DMS53 treated with DMSO at 0.1 percent for 48 hours (cell line): ENCODE measurements around the gene WNT7B.

Source experiments
- DNase-seq: peaks from one replicate; lab custom pipeline; 2025; ENCODE audit not compliant: unreplicated experiment; lab: John Stamatoyannopoulos, UW

The WNT7B gene

DNA sequence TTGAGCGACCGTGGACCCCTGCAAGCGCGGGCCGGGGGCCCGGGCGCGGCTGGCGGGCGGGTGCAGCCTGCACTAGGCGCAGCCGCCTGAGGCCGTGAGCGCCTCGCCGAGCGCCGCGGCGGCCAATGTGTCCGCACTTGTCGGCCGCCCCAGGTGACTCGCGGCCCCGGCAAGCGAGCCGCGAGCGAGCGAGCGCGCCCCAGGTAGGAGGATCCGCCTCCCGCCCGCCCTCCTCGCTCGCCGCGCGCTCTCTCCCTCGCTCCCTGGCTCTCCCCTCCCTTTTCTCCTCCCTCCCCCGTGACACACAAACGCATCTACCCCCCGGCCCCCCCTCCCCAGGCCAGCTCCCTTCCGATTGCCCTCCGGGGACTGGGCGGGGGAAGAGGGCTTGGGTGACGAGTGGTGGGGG lies at the start of gene WNT7B:
TSS of gene WNT7B (minus strand) at position 160 of the 409 bp plus-strand sequence. CDS start 408 bp downstream, outside the sequence.
- DNase-seq, result peak; percentile 23

DNA sequence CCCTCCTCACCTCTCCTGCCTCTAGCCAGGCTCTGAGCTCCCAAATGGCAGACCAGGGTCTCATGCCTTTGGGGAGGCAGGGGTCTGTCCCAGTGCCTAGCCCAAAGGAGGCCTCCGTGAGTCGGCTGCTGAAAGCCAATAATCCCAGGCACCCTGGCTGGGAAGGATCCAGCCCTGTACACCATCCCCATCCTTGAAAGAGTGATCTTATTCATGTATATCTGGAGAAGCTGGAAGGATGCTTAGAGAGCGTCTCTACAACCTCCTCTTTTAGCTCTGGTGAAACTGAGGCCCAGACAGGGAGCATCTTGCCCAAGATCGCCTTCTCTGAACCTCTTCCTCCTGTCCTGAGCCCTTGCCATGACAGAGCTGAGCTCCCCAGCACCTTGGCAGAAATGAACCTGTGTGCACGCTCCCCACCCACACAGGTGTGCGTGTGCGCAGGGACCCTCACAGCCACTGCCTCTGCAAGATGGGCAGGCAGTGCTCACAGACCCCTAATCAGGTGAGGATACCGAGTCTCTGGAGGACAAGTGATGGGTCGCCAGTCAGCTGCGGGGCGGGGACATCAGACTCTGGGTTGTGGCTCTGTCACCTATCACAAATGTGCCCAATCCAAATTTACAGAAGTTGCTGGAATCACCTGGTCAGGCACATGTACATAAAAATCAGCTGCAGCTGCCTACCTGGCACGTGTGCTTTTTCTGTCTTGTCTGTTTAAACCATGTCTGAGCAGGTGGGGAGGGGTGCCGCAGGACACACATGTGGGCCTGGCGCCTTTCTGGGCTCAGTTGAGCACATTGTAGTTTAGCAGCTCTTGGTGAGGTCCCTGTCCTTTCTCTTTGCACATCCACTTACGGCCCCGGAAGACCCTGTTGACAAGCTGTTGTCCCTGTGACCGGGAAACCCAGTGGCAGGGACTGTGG lies 49.3 kb upstream of the WNT7B start:
- no peak for DNase-seq

DNA sequence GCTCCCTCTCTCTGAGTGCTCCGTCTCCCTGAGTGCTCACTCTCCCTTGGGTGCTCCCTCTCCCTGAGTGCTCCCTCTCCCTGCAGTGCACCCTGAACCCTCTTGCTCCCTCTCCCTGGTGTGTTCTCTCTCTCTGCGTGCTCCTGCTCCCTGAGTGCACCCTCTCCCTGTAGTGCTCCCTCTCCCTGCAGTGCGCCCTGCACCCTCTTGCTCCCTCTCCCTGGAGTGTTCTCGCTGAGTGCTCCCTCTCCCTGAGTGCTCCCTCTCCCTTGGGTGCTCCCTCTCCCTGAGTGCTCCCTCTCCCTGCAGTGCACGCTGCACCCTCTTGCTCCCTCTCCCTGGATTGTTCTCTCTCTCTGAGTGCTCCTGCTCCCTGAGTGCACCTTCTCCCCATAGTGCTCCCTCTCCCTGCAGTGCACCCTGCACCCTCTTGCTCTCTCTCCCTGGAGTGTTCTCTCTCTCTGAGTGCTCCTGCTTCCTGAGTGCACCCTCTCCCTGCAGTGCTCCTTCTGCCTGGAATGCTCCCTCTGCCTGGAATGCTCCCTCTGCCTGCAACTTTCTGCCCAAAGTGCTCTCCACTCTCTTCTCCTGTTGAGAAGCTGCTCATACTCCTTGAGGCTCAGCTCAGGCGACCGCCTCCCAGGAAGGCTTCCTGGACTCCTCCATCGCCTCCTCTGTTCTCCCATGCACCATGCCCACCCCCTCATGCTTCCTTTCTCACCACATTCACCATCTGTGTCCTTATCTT lies 48.4 kb upstream of the WNT7B start:
- no peak for DNase-seq

DNA sequence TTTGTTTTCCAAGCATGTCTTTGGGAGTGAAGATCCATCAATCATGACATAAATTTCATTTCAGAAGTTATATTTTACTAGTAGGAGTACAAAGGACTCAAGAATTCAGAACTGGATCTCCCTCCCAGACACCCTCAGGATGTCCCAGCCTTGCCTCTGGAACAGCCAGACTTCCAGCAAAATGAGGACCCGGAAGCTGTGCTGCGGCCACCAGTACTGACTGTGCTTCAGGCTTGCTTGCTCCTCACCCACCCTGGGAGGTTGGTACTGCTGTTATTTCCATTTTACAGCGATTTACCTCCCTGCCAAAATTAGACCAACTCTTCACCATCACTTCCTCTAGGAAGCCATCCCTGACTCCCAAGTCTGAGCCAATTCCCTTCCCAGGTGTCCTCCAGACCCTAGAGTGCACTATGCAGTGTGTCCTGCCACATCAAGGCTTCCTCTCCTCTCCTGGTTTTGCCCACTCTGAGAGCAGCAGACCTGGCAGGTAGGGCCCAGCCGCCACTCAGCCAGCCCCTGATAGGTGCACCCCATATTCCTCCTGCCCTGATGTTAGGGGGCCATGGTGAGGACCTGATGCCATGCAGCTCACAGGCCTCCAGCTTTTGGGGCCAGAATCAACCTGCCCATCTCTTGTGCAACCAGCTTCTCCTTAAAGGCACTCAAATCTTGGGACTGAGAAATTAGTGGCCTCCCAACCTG lies 47.3 kb upstream of the WNT7B start:
- DNase-seq, result no peak

DNA sequence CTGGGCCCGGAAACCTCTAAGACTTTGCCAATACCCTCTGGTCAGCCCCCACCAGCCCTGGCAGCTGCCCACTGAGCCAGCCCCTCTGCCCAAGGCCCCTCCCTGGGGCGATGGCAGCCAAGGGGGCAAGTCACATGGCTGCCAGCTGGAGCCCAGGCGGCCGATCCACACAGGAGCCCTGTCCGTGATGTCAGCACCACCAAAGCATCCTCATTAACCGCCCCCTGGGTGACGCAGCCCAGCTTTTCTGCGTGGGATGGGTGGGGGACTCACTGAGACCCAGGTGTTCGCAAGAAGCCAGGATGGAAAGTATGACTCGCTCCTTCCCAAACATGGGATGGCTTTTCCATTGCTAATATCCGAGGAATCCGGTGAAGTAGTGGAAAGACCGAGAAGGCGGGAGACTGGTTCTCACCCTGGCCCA lies 46.6 kb upstream of the WNT7B start:
- DNase-seq, result no peak

DNA sequence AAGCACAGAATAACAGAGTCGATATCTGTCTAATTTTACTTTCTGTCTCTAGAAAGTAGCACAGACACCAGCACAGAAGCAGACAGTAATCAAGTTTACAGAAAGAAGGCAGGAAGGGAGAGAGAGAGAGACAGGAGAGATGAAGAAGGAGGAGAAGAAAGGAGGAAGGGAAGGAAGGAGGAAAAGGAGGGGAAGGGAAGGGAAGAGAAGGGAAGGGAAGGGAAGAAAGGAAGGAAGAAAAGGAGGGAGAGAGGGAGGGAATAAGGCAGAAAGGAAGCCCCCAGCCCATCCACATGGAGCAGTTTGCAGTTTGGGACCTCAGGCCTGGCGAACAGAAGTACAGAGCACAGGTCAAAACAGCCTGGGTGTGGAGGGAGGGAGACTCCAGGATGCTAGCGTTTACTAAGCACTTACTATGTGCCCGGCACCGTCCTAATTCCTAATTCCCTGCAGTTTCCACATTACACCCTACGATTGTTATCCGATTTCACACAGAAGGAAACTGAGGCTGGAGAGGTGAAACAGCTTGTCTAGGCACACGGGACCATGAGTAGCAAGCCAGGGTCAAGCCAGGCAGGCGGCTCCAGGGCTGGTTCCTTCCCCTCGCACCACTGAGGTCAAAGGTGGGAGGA lies 46.0 kb upstream of the WNT7B start:
- DNase-seq, result no peak

DNA sequence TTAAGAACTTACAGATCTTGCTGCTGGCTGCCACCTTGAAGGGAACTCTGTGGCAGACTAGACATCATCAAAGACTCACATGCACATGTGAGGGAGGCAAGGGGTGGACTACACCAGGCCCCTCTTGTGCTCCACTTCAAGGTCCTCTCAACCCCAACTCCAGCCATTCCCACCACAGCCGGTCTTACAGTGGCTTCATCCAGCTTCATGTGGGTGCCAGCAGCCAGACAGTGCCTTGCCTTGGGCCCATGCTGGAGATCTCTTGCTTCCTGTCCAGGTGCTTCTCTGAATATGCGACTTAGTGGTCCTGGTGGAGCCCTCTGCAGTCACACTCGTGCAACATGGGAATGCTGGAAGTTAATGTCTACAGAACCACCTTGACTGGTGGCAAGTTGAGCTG lies 44.6 kb upstream of the WNT7B start:
- DNase-seq, result no peak

DNA sequence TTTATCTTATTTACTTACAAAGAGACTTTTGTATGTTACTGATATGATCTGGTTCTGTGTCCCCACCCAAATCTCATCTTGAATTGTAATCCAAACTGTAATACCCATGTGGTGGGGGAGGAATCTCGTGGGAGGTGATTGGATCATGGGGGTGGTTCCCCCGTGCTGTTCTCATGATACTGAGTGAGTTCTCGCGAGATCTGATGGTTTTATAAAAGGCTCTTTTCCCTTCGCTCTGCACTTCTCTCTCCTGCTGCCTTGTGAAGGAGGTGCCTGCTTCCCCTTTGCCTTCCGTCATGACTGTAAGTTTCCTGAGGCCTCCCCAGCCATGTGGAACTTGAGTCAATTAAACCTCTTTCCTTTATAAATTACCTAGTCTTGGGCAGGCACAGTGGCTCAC lies 42.4 kb upstream of the WNT7B start:
- no peak for DNase-seq

DNA sequence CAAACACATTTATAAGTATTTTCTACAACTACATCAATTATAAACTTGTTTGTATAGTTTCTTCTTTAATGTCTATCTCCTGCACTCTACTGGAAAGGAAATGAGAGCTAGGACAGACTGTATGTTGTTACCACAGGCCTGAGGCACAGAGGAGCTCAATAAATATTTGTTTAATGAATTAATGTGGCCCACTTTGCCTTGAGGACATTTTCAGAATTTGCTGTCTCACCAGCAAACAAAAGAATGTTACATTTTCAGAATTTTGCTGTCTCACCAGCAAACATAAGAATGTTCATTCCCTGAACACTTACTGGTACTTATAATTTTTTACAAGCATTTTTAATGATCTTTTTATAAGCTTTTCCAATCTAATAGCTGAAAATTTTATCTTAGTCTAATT lies 41.9 kb upstream of the WNT7B start:
- no peak for DNase-seq

DNA sequence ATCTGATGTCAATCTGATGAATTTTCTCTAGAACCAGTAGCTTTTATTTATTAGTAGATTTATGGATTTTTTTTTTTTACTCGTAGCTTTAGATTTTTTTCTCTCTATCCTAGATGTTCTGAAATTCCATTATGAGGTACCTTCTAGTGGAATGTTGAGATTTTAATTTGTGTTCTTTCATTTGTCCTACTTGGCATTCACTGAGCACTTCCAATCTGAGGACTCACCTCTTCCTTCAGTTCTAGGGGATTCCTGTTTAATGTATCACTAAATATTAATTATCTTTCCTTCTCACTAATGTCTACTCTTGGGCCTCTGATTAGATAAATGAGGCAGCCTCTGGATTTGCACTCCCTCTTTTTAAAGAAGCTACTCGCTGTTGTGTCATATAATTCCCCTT lies 40.2 kb upstream of the WNT7B start:
- DNase-seq, result no peak

DNA sequence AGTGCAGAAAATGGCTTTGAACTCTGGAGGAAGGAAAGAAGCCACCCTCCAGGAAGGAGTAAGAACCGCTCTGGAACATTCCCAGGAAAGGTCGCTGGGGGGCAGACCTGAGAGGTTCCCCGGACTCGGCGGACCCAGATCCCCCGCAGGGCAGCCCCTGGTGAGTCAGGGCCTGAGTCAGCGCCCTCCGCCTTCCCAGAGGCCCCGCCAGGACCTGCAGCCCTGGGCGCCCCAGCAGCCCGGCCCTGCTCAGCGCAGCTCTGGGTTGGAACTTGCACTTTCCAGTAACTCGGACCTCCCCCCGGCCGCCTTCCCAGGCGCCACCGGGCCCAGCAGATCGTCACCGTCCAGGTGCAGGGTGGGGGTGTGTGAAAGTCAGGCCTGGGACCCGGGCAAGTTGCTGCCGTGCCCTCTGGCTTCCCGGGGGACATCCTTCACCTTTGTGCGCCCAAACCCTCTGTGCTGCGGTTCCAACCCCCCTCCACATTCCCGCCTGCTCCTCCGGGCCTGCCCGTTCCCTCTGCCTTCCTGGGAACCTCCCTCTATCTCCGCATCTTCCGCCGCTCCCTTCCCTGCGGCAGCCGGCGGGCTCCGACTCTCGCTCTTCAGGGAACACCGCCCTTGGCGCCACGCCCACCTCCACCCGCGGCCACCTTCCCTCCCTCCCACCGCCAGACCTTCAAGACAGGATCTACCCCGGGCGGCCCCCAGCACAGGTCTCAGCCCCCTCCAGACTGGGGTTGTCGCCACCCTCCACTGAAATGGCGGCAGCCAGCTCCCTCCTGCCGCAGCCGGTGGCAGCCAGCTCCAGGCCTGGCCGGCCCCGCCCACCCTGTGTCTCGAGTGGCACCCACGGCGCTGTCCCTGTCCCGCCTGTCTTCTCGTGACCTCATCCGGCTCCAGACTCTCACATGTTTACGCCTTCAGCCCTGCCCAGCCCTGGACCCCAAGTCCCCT lies 36.8 kb upstream of the WNT7B start:
- peak; percentile 68 for DNase-seq

DNA sequence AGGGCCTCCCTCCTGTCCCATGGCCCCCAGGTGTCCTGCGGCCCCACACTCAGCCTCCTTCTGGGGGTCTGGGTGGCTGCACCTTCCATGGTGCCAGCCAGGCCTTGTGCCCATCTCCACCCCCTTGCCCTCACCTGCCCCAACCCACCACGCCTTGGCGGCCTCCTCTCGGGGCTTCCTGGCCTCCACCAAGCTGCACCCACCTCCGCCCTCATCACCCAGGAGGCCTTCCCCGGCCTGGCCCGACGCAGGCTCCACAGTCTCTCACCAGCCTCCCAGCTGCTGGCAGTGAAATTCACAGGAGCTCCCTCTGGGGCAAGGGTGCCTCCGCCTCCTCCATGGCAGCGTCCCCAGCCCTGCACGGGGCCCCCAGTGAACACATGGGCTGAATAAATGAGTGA lies 35.9 kb upstream of the WNT7B start:
- no peak for DNase-seq

DNA sequence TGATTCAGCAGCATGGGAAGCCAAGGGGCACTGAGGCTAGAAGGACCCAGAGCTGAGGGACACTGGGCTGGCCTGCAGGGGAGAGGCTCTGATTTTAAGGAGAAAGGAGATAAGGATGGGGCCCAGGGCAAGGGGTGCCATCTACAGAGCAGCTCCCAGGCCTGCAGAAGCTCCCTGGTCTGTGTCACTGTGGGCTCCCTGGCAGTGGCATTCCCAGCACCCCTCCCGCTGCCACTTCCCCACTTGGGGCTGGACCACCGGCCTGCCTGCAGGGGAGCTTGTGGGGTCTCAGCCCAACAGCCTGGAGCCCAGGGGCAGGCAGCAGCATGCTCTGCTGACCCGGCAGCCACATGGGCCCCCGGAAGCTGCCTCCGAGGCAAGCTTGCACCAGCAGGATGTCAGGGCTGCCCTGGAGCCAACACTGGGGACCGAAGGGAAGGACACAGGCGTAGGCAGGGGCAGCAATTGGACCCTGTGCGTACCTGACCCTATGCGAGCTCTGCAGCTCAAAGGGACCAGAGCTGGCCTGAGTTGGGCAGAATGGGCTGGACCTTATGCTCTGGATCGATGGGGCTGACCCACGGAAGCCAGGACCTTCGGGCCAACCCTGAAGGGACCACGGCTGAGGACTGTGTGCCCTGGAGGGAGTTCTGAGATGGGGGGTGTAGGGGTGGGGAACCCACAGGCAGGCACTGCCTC lies 35.4 kb upstream of the WNT7B start:
- no peak for DNase-seq

DNA sequence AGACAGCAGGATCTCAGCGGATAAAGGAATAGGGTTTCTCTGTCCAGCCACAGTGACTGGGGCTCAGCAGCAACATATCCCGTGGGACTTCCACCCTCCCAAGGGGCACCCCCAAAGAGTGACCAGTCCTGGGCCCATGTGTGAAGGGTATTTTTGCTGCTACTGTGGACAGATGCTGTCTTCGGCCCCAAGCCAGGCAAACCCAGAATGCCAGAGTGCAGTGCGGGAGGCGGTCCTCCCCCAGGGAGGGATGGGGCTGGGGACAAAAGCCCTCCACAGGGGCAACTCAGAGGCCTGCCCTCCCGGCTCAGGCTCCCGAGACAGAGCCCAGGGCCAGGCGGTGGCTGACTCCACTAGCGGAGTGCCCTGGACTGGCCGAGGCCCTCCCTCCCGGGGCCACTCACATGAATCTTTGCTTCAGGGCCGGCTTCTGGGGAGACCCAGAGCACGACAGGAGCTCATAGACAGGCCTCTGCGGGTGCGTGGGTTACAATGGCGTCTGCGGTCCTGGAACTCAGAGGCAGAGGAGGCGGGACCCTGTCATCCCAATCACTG lies 34.7 kb upstream of the WNT7B start:
- no peak for DNase-seq

DNA sequence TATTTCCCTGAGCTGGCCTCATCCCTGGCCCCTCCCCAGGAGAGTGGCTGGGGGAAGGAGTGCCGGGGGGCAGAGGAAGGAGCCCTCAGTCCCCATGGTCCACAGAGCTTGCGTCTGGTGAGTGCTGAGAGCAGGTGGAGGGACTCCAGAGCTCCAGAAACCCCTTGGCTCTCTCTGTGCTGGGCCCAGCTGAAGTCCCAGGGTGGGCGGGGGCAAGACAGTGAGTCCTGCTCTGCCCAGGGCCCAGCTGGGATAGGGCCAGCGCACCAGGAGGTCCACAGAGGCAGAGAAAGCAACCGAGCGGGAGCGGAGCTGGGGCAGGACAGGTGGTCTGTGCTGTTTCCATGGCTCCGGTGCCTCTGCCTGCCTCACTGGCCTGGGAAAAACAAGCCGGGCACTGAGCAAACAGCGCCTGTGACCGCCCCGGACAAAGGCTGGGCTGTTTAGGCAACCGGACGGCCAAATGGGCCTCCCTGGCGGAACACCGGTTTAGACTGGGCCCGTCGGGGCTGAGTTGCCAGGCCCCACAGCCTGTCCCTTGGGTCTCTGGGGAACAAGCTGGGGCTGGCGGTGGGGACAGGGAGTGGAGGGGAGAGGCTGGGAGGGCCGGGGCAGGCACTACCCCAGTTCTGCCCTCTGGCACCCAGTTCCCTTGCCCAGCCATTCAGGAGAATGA lies 34.1 kb upstream of the WNT7B start:
- no peak for DNase-seq

DNA sequence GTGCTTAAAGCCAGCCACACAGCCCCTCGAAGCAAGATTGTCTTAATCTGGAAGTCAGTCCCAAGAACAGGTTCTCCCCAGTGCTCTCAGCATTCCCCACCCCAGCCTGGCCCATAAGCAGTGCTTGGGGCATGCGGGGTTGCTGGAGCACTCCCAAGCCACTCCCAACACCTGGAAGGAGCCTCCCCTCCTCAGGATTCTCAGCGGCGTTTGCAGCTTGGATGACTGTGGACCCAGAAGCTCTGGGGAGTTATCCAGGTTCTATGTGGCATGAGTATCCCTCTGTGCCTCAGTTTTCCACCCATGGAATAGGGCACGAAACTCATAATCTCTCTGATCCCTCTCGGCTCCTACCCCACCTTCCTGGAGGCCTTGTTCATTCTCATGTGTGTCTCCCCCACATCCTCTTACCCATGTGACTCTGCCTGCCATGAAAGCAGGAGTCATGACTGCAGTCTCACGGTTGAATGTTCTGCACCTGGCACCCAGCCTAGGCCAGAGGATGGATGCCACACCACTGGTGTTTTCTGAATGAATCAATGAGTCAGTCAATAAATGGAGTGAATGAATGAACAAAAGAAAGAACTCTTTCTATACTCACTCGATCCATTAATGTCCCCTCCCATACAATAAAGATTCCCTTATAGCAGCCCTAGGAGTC lies 33.4 kb upstream of the WNT7B start:
- no peak for DNase-seq

DNA sequence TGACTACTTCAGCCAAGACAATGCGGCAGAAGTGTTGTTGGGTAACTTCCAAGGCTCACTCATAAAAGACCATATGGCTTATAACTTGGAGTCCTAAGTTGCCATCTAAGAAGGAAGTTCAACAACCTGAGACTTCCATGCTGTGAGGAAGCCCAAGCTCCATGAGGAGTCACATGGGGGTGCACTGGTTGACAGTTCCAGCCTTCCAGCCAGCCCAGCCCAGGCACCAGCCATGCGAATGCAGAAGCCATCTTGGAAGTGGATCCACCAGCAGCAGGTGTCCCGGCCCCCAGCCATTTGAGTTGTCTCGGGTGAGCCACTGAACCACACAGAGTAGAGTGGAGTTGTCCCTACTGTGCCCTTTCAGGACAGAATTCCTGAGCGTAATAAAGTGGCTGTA lies 32.8 kb upstream of the WNT7B start:
- no peak for DNase-seq
